Immature natural killer cell (primary cell): ENCODE results near the gene TMEM236. TPM values are rescaled to one million over a fixed set of nuclear protein-coding genes. Genes with fewer than 3 reads are reported as not detected.

Source experiments
- DNase-seq, 3 donors: peaks; one replicate each; pipeline ENCODE4 v3.0.0; 2022; ENCODE audit warnings: mixed read lengths in 1 of 3
- H3K27ac Mint-ChIP-seq, 6 donors: one replicate each; pipeline ENCODE4 v1.8.0; 2020; ENCODE audit warnings: mixed read lengths in 6 of 6, mild to moderate bottlenecking in 5 of 6, inconsistent platforms in 4 of 6, moderate library complexity in 3 of 6
- H3K27me3 Mint-ChIP-seq, 3 donors: one replicate each; pipeline ENCODE4 v1.8.0; 2020 to 2021; ENCODE audit warnings: low read depth in 3 of 3, mild to moderate bottlenecking in 3 of 3, mixed read lengths in 3 of 3, moderate library complexity in 3 of 3, inconsistent platforms in 1 of 3
- H3K36me3 Mint-ChIP-seq, 3 donors: one replicate each; pipeline ENCODE4 v1.8.0; 2020; ENCODE audit warnings: mixed read lengths in 3 of 3, inconsistent platforms in 2 of 3, mild to moderate bottlenecking in 2 of 3
- H3K4me1 Mint-ChIP-seq, 2 donors: one replicate each; pipeline ENCODE4 v1.8.0; 2020; ENCODE audit warnings: inconsistent platforms in 2 of 2, mild to moderate bottlenecking in 2 of 2, mixed read lengths in 2 of 2, moderate library complexity in 1 of 2
- H3K4me3 Mint-ChIP-seq, 5 donors: one replicate each; pipeline ENCODE4 v1.8.0; 2020; ENCODE audit warnings: mild to moderate bottlenecking in 5 of 5, mixed read lengths in 5 of 5, inconsistent platforms in 3 of 5, moderate library complexity in 3 of 5
- H3K9me3 Mint-ChIP-seq, 6 donors: one replicate each; pipeline ENCODE4 v1.8.0; 2020; ENCODE audit warnings: mild to moderate bottlenecking in 6 of 6, mixed read lengths in 6 of 6, inconsistent platforms in 4 of 6, moderate library complexity in 3 of 6
- polyA plus RNA-seq, 3 donors: library from polyadenylated mRNA; unstranded; fragments of 300-500 nt; fragmentation: Illumina TruSeq; gene quantifications; one replicate each; pipeline ENCODE4 v1.2.3, GENCODE V29; 2021

The TMEM236 gene
- polyA plus RNA-seq, 3 donors from 2014 or later: 0.07 TPM; not detected in 2

- Mint-ChIP-seq H3K9me3 (no peaks in the 10 kb centered on the region), H3K4me1 (peaks cover 0 to 11% of the 10 kb centered on the region in 2 donors), H3K4me3 (no peak overlapping the region), H3K27ac (no peak overlapping the region), H3K36me3 (no peaks in the 10 kb centered on the region), H3K27me3 (peaks cover under 1 to 2% (median 2%) of the 10 kb centered on the region in 3 donors)
- DNase-seq: no peak
Observed at GRCh38 chr10:17784688-17785087, 32.7 kb downstream of the TMEM236 start.

DNA sequence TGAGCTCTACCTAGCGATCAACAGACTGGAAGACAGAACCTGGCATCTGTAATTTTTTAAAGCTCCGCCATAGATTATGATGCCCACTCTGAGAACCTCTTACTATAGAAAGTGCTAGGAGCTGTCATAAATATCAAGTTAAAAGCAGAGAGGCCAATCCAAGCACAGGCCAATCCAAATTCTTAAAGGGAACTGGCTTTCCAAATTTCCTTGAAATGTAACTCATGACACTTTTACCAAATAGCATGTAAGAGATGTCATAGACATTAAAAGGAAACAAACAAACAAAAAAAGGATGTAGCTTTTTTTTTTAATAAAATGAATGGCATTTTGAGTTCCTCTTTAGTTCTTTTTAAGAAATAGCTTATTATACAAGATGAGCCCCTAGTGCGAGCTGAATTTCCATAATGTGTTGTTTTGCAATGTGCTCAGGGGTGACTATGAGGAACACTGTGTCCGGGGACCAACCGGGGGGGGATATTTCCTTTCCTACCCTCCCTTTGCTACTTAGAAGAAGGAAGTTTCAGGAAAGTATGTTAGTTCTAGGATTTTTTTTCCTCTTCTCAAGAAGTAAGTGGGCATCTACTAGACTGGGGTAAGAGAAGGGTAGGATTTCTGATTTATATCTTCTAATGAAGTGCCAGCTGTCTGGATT is 33.4 kb downstream of the TMEM236 start:
- DNase-seq: no peak
- peaks cover 0 to 11% of the 10 kb centered on the region in 2 donors for H3K4me1 Mint-ChIP-seq
- peaks cover 0 to 2% (median 2%) of the 10 kb centered on the region in 3 donors for H3K27me3 Mint-ChIP-seq
- H3K36me3 Mint-ChIP-seq: no peaks in the 10 kb centered on the region
- H3K27ac Mint-ChIP-seq: no peak overlapping the region
- no peak overlapping the region for H3K4me3 Mint-ChIP-seq
- H3K9me3 Mint-ChIP-seq: no peaks in the 10 kb centered on the region

- peaks cover 0 to 2% (median 2%) of the 10 kb centered on the region in 3 donors for H3K27me3 Mint-ChIP-seq
- H3K27ac Mint-ChIP-seq: no peak overlapping the region
- H3K4me1 Mint-ChIP-seq: peaks cover 0 to 11% of the 10 kb centered on the region in 2 donors
- DNase-seq: no peak
- H3K4me3 Mint-ChIP-seq: no peak overlapping the region
- peaks cover 0 to 4% (median 0%) of the 10 kb centered on the region in 3 donors for H3K36me3 Mint-ChIP-seq
- no peaks in the 10 kb centered on the region for H3K9me3 Mint-ChIP-seq
Observed at GRCh38 chr10:17787087-17787961, 35.3 kb downstream of the TMEM236 start.

GRCh38 chr10:17788646-17789045 is 36.6 kb downstream of the TMEM236 start:
- peaks cover 5 to 15% of the 10 kb centered on the region in 2 donors for H3K4me1 Mint-ChIP-seq
- no peak overlapping the region for H3K4me3 Mint-ChIP-seq
- H3K36me3 Mint-ChIP-seq: peaks cover 0 to 4% (median 0%) of the 10 kb centered on the region in 3 donors
- no peaks in the 10 kb centered on the region for H3K9me3 Mint-ChIP-seq
- DNase-seq: no peak
- H3K27me3 Mint-ChIP-seq: peaks cover 0 to 2% (median 2%) of the 10 kb centered on the region in 3 donors
- no peak overlapping the region for H3K27ac Mint-ChIP-seq

DNA sequence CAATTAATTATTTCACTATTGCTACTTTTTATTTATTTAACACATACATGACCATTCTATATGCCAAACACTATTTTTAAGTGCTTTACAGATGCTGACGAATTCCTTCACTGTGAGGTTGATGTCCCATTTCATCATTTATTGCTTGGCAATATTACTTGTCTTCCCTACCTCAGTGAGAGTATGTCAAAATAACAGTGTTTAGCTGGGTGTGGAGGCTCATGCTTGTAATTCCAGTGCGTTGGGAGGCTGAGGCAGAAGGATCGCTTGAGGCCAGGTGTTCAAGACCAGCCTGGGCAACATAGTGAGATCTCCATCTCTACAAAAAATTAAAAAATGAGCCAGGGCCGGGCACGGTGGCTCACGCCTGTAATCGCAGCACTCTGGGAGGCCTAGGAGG is 37.4 kb downstream of the TMEM236 start:
- Mint-ChIP-seq H3K9me3 (no peaks in the 10 kb centered on the region), H3K27ac (no peak overlapping the region), H3K36me3 (peaks cover 0 to 4% (median 0%) of the 10 kb centered on the region in 3 donors), H3K27me3 (peaks cover 0 to 2% (median 0%) of the 10 kb centered on the region in 3 donors), H3K4me3 (no peak overlapping the region), H3K4me1 (peaks cover 5 to 11% of the 10 kb centered on the region in 2 donors)
- no peak for DNase-seq

DNA sequence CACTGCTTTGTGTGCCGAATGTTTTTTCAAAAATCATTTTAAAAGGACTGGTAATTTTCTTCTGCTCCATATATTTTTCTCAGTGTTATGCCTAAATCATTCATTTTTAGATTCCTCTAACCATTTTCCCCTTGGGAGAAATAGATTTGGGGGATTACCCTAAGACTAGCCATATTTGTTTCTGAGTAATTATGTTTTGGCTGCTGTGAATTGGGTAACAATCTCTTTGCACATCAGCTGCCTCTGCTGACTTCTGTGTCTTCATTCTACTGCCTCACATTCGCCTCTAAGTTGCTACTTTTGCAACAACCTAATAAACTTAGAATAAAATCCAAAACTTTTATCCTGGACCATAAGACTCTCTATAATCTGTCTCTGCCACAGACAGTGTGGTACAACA is 38.6 kb downstream of the TMEM236 start:
- Mint-ChIP-seq H3K27me3 (peaks cover 0 to 2% (median 0%) of the 10 kb centered on the region in 3 donors), H3K36me3 (peaks cover 0 to 4% (median 0%) of the 10 kb centered on the region in 3 donors), H3K4me3 (no peak overlapping the region), H3K27ac (no peak overlapping the region), H3K9me3 (no peaks in the 10 kb centered on the region), H3K4me1 (peaks cover 5 to 11% of the 10 kb centered on the region in 2 donors)
- DNase-seq: no peak

GRCh38 chr10:17792991-17793390 is 41.0 kb downstream of the TMEM236 start:
- H3K4me3 Mint-ChIP-seq: no peak overlapping the region
- no peaks in the 10 kb centered on the region for H3K9me3 Mint-ChIP-seq
- H3K36me3 Mint-ChIP-seq: peaks cover 0 to 4% (median 0%) of the 10 kb centered on the region in 3 donors
- H3K4me1 Mint-ChIP-seq: peaks cover 5 to 11% of the 10 kb centered on the region in 2 donors
- peaks cover 0 to 2% (median 0%) of the 10 kb centered on the region in 3 donors for H3K27me3 Mint-ChIP-seq
- H3K27ac Mint-ChIP-seq: peak overlapping the region in 1 of 6 donors; percentile 69
- no peak for DNase-seq

- no peak for DNase-seq
- peaks cover 0 to 4% (median 0%) of the 10 kb centered on the region in 3 donors for H3K36me3 Mint-ChIP-seq
Observed at GRCh38 chr10:17793823-17794644, 42.0 kb downstream of the TMEM236 start.

GRCh38 chr10:17795083-17795482 is 43.1 kb downstream of the TMEM236 start:
- Mint-ChIP-seq H3K9me3 (no peaks in the 10 kb centered on the region), H3K4me1 (peaks cover 5 to 11% of the 10 kb centered on the region in 2 donors), H3K4me3 (no peak overlapping the region), H3K36me3 (peaks cover 0 to 4% (median 0%) of the 10 kb centered on the region in 3 donors), H3K27me3 (no peaks in the 10 kb centered on the region), H3K27ac (no peak overlapping the region)
- no peak for DNase-seq

More at GRCh38 chr10:17793823-17794644, 42.0 kb downstream of the TMEM236 start:
- Mint-ChIP-seq H3K4me1 (peaks cover 5 to 11% of the 10 kb centered on the region in 2 donors), H3K4me3 (no peak overlapping the region), H3K27me3 (peaks cover 0 to 2% (median 0%) of the 10 kb centered on the region in 3 donors), H3K9me3 (no peaks in the 10 kb centered on the region), H3K27ac (no peak overlapping the region)

GRCh38 chr10:17795813-17796594 is 44.0 kb downstream of the TMEM236 start:
- H3K27me3 Mint-ChIP-seq: no peaks in the 10 kb centered on the region
- H3K36me3 Mint-ChIP-seq: peaks cover 0 to 4% (median 0%) of the 10 kb centered on the region in 3 donors
- DNase-seq: no peak
- no peaks in the 10 kb centered on the region for H3K9me3 Mint-ChIP-seq
- H3K4me1 Mint-ChIP-seq: peaks cover 5 to 11% of the 10 kb centered on the region in 2 donors
- no peak overlapping the region for H3K4me3 Mint-ChIP-seq
- no peak overlapping the region for H3K27ac Mint-ChIP-seq

DNA sequence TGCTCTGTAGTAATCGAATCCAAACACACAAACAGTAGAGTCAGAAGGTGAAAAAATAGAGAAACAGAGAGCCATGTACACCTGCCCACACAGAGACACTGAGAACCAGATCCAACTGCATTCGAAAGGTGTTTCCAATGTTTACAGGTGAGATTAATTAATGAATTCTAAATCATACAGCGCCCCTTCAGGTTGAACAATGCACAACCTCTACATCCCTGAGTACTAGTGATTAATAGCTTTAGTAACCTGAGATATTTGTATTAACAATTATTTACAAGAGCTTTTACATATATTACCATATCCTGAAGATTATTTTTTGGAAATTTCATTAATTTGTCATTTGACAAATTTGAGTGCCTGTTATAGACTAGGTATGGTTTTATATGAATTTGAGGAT is 49.5 kb downstream of the TMEM236 start:
- Mint-ChIP-seq H3K27ac (no peak overlapping the region), H3K9me3 (no peaks in the 10 kb centered on the region), H3K27me3 (peaks cover 0 to 8% (median 0%) of the 10 kb centered on the region in 3 donors), H3K36me3 (no peaks in the 10 kb centered on the region), H3K4me3 (no peak overlapping the region), H3K4me1 (no peaks in the 10 kb centered on the region)
- DNase-seq: no peak

- no peak overlapping the region for H3K27ac Mint-ChIP-seq
- peaks cover 0 to 8% (median 0%) of the 10 kb centered on the region in 3 donors for H3K27me3 Mint-ChIP-seq
Observed at GRCh38 chr10:17802350-17802749, 50.3 kb downstream of the TMEM236 start.

GRCh38 chr10:17802976-17803375 is 51.0 kb downstream of the TMEM236 start:
- H3K27me3 Mint-ChIP-seq: peaks cover 0 to 8% (median 0%) of the 10 kb centered on the region in 3 donors

More at GRCh38 chr10:17802350-17802749, 50.3 kb downstream of the TMEM236 start:
- no peak for DNase-seq
- Mint-ChIP-seq H3K9me3 (no peaks in the 10 kb centered on the region), H3K4me3 (no peak overlapping the region), H3K4me1 (no peaks in the 10 kb centered on the region), H3K36me3 (no peaks in the 10 kb centered on the region)

More at GRCh38 chr10:17802976-17803375, 51.0 kb downstream of the TMEM236 start:
- no peak overlapping the region for H3K4me3 Mint-ChIP-seq
- no peaks in the 10 kb centered on the region for H3K9me3 Mint-ChIP-seq
- H3K36me3 Mint-ChIP-seq: no peaks in the 10 kb centered on the region
- H3K4me1 Mint-ChIP-seq: no peaks in the 10 kb centered on the region
- DNase-seq: no peak
- H3K27ac Mint-ChIP-seq: no peak overlapping the region
